Measurements from ENCODE around the gene COL4A2.

- TF ChIP-seq CTCF (IDR thresholded peaks at IDR 0.05) (no peak), POLR2A (IDR thresholded peaks at IDR 0.05) (no peak), POLR2AphosphoS5 (IDR thresholded peaks at IDR 0.05) (peak in 1 of 2 donors; percentile 38), EP300 (IDR thresholded peaks at IDR 0.05) (no peak)
These were observed 40.6 kb downstream of the COL4A2 start for GRCh38 chr13:110347535-110348308.
